GM18517 (cell line): ENCODE measurements around the gene NCKAP5.

Experiments used
- ATAC-seq: cut with Tn5 transposase; IDR thresholded peaks from one replicate; pipeline ENCODE4 v1.9.1; 2021; ENCODE audit warnings: mild to moderate bottlenecking, moderate library complexity; ENCODE audit not compliant: unreplicated experiment

Gene NCKAP5

GRCh38 chr2:133498662-133499585, 69.3 kb downstream of the NCKAP5 start:
- peak; percentile 71 for ATAC-seq

DNA sequence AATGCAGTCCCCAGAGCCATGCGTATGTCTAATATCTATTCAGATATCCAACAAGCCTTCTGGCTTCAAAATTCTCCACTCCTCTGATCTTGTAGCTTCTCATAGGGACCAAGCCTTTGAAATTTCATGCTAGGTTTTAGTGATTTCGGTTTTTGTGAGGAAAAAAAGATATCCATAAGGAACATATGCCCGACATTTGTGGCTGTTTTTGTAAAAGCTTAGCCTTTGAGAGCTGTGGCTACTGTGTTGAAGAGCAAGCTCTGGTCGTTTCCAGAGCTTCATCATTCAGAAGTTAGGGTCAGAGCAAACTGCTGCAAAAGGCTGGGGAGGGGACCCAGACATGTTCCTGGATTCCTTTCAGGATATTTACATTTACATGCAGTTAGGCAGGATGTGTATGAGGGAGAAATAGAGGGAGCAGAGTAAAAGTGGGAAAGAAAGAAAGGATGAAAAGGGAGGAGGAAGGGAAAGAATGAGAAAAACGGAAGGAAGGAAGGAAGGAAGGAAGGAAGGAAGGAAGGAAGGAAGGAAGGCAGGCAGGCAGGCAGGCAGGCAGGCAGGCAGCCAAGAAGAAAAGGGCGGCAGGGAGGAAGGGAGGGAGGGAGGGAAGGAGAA, 70.2 kb downstream of the NCKAP5 start:
- ATAC-seq: no peak

- ATAC-seq: no peak
These were observed 70.9 kb downstream of the NCKAP5 start for GRCh38 chr2:133497270-133497893.

DNA sequence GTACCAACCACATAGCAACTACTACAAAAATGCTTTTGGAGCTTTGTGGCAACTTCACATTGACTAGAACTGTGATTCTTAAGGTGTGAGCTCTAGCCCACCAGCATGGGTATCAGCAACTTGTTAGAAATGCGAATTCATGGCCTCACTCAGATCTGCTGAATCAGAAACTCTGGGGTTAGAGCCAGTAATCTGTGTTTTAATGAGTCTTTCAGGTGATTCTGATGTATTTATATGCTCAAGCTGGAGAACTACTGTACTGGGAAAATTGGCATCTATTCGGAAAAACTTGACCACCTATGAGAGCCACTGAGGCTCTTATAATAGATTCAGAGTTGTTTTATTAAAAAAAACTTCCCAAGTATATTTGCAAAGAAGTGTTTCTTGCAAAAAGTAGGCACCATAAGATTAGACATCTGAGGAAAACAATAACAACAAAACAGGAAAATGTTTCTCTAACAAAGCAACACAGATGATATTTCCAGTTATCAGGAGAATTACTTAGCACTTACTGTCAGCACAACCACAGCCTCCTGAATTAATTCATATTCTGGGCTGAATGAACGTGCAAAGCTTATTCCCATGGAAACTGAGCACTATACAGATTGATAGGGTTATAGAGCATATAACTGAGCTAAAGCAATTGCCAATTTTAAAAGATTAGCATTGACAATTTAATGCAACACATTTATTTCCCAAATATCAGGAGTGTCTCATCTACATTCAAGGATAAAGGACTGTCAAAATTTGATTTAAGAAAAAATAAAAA, 71.6 kb downstream of the NCKAP5 start:
- ATAC-seq: no peak

- ATAC-seq: no peak
These were observed 73.0 kb downstream of the NCKAP5 start for GRCh38 chr2:133495226-133495625.

DNA sequence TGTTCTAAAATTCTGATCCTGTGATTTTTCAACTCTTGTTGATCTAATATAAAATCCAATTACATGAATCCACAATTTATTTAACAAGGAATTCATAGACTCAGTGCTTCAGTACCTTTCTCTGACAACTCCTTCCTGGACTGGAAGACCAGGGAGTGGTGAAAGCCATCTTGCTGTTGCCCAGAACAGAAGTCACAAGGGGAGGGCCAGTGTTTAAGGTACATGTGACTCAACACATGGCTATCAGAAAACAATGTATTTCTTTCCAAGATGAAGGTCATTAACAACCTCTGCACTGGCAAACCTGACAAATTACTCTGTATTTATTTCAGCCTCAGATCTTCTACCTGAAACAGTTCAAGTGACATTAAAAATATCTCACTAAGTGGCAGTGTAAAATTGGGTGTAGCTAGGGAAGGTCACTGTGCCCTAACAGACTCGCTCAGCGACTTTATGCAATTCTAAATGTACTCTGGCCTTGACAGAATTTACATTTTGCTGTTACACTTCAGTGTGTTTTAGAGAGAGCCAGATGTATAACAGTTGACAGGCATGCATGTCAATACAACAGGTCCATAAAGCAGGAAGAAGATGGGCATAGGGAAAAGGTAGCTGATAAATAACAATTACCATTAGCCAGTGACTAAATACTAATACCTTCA, 75.4 kb downstream of the NCKAP5 start:
- ATAC-seq: no peak

DNA sequence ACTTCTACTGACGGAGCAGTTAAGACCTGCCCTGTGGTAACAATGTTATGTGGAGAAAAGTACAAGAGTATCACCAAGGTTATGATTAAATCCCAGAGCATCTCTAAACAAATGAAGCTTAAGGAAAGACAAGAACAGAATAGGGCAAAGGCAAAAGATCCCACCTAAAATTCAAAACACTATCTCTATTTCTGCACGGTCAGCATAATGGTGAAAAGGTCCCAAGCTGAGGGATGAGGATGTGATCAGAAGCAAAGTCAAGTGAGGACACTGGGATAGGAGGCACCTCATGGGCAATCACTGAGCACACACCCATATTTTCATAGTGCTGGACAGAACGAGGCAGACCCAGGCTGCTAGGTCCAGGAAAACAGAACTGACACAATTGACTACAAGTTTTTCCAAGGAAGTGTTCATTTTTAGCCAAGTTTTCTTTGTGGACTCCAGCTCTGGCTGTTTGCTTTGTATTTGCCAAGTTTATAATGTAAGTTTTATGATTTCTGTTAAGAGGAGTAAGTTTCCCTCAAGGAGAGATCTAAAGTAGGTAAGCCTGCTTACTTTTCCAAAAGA, 77.8 kb downstream of the NCKAP5 start:
- no peak for ATAC-seq

DNA sequence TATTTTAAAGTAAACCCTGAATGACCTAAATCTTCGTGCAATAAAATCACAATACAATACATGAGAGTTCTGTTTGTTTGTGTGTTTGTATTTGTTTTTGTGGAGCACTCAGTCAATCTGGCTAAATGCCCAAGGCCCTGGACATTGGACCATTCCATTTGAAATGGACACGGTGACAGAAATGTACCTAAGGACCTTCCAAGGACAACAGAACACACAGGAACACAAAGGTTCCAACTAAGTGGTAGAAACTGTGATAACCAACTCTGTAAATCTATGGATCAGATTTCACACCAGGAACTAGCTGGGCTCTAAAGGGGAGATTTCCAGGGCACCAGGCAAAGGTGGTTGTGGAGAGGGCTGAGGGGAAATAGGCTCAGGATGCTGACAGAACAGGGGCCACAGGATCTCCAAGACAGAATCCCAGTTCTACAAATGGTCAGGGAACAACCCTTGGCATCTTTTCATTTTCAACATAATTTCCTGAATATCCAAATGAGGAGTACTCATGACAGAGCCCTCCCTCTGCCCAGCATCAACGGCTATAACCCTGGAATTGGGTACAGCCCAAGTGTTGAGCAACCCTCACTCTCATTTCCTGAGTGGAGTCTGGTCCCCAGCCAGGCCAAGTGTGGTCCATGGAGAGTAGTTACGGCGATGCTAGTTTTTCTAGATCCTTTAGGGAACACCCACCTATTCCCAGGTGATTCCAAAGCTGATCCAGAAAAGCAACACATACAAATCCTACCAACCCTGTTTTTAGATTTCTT, 78.4 kb downstream of the NCKAP5 start:
- no peak for ATAC-seq

- ATAC-seq: no peak
These were observed 79.1 kb downstream of the NCKAP5 start for GRCh38 chr2:133489146-133489545.

DNA sequence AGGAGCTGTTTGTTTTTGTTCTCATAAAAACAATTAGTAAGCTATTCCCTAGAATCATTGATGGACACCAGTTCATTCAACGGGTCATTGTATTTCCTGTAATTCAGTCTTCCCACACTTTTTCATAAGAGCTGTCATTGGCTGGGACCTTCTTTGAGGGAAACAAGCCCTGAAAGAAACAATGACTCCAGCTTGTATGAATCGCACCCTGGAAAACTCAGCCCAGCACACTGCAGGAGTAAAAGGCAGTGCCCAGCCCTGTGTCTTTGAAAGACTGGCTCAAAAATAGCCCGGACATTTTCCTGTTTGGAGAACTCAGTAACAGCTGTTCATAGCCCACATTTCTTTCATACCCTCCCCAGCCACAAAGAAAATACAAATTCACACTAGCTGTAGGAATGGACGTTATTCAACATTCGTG, 81.5 kb downstream of the NCKAP5 start:
- no peak for ATAC-seq

DNA sequence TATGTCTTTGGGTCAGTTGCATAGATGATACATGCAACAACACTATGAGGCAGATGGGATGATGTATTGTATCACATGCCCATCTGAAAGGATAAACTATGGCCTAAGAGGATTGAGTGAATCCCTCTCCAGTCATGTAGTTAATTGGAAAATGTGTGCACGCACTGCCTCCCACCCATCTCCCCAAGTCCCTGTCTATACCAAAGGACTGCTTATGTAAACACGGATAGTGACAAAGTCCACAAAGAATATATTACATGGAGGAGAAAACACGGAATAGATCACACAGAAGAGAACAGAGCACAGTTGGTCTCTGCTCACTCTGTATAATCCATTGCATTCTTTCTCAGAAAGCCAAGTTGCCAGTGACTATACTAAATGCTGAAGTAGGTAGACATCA, 82.4 kb downstream of the NCKAP5 start:
- no peak for ATAC-seq

DNA sequence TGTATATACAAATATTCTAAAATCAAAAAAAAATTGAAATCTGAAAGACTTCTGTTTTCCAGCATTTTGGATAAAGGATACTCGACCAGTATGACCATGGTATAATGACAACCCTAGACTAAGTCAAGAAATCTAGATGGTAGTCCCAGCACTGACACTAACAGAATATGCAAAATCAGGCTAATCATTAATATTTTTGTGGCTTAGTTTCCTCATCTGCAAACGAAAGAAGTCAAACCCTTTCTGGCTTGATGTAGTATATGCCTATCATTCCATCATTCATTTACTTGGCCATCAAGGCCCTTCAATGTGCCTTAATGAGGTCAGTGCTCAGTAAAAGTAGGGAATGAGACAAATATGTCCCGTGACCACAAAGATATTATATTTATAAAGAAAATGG, 83.5 kb downstream of the NCKAP5 start:
- ATAC-seq: no peak

- no peak for ATAC-seq
These were observed 84.2 kb downstream of the NCKAP5 start for GRCh38 chr2:133484106-133484505.

- no peak for ATAC-seq
These were observed 85.1 kb downstream of the NCKAP5 start for GRCh38 chr2:133483181-133483580.

- ATAC-seq: no peak
These were observed 87.4 kb downstream of the NCKAP5 start for GRCh38 chr2:133480707-133481429.

DNA sequence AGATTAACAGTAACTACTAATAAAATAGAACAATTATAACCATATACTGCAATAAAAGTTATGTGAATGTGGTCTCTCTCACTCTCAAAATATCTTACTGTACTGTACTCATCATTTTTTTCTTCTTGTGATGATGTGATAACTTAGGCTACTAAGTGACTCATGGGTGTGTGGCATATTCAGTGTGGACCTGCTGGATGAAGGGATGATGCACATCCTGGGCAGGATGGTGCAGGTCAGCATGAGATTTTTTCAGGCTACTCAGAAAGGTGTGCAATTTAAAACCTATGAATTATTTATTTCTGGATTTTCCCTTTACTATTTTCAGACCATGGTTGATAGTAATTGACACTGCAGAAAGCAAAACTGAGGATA, 90.7 kb downstream of the NCKAP5 start:
- no peak for ATAC-seq

GRCh38 chr2:133476931-133477615, 91.2 kb downstream of the NCKAP5 start:
- no peak for ATAC-seq

- ATAC-seq: no peak
These were observed 92.0 kb downstream of the NCKAP5 start for GRCh38 chr2:133476286-133476685.
